Embryonic facial prominence (tissue), 1 donor: Measurements from ENCODE around the gene MTFR1L.

Experiments
- DNase-seq: peaks from one replicate; pipeline ENCODE4 v3.0.0-alpha.2; 2016; ENCODE audit errors: extremely low spot score

The MTFR1L gene

GRCh38 chr1:25819491-25820246 lies at the start of gene MTFR1L:
MTFR1L (plus strand) TSS chr1:25819954; CDS start chr1:25823105, 3,151 bp downstream.
- DNase-seq = peak; percentile 73

DNA sequence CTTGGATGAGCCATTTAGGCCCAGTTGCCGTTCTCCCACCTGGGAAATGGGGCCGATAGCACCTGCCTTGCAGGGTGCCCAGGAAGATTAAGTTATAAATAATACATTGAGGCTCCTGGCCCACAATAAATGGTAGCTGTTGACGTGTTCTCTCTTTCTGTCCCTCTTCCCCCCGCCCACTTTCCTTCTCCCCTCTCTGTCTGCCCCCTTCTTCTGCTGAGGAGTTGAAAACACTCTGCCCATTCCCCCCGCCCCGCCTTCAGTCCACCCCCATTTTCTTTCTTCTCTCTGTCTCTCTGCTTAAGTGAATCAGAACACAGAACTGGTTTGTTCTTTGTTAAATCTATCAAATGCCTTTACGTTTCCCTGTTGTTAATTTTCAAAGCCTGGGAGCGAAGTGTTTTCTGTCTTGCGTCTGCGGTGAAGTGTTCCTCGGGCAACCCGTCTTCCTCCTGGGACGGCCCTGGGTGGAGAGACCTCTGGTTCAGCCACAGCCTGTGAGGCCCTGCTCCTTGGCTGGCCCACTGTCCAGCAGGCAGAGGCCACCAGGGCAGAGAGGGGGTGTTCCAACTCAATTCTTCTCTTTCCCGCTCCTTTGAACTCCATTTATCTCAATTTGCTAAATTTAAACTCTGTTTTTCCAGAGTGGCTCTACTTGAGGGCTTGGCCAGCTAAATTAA lies 49.1 kb upstream of the MTFR1L start:
- DNase-seq = no peak

DNA sequence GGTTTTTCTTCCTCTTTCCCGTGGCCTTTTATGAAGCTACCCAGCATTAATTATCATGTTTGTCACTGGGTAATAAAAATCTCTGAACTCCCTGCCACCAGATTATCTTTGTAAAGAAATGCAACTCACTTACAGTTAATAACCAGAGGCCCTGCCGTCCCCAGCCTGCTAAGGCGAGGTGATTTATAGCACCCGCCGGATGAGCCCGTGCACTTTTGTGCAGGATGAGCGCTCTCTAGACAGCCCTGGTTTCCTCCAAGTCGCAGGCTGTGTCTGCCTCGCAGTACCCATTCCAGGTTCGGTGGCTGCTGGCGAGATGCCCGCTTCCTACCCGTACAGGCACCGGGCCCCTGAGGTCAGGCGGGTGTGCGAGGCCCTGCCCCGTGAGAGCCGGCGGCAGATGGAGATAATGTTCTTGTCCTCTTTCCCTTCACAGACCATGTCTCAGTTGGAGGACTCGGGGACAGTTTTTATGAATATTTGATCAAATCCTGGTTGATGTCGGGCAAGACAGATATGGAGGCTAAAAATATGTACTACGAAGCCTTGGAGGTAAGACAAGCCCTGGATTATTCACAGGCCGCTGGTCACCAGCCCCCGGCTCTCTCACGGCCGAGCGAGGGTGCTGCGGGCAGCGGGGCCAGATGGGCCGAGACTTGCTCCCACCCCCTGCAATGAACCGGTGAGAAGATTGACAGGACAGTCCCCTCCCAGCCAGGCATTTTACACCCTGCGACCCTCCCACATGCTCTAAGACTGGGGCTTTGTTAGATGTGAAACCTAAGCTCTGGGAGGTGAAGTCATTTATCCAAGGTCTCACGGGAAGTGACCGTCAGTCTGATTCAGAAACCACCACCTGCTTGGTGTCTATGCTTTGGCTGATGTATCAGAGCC lies 48.3 kb upstream of the MTFR1L start:
- DNase-seq = no peak

DNA sequence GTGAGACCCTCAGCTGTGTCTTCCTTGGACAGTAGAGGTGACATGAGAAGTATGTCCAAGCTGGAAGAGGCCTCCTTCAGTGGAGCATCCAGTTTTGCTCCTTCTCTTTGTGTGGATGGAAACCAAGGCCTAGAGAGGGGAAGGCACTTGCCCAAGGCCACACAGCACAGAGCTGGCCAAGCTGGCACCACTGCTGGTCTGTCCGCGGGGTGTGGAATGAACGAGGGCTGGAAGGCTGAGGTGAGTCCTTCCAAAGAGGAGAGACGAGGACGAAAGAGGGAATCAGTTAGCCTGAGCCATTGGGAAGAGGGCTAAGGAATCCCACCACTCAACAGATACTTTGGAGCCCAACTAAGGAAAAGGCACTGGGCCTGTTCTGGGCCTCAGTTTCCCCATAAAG lies 47.6 kb upstream of the MTFR1L start:
- no peak for DNase-seq

DNA sequence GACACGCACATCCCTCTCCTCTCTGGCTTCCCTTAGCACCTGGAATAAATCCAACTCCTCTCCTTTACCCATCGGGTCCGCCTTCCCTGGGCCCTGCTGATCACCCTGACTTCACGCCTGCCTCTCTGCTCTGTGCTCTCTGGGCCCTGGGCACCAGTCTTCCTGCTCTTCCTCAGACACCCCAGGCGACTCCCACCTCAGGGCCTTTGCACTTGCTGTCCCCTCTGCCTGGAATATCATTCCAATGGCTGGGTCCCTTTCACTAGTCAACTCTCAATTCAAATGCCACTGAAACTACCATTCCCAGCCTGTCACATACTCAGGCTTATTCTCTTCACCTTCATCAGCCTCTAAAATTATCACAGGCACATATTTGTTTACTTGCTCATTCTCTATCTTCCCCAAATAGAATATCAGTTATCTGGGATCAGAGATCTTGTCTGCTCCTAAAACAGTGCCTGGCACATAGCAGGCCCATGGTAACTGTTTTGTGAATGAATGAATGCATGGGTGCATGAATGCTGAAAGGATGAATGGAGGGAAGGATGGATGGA lies 47.0 kb upstream of the MTFR1L start:
- DNase-seq = no peak

DNA sequence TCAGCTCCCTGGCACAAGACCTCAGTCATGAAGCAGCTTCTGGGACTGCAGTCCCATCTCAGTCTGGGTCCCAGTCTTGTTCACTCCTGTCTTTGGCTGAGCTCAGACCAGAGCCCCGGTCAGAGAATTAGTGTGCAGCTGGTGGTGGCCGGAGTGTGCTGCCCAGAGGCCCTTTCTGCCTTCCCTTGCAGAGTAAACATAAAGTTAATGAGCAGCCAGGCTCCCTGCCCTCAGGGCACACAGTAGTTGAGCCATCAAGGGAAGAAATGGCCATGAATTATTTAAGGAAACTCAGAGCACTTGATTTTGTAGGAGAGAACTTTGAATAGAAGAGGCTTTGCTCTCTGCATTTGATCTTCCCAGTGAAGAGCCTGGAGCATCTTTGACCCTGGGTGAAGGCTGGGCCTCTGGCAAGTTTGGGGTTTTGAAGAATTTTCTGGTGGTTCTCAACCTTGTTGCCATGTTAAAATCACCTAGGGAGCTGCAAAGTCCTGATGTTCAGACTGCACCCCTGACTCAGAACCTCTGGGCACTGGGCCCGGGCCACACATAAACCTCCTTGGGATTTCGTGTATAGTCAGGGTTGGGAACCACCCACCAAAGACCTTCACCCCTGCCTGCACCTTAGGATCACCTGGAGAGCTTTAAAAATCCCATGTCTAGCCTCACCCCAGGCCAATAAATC lies 46.2 kb upstream of the MTFR1L start:
- DNase-seq = no peak

GRCh38 chr1:25774206-25774803 lies 45.4 kb upstream of the MTFR1L start:
- no peak for DNase-seq

DNA sequence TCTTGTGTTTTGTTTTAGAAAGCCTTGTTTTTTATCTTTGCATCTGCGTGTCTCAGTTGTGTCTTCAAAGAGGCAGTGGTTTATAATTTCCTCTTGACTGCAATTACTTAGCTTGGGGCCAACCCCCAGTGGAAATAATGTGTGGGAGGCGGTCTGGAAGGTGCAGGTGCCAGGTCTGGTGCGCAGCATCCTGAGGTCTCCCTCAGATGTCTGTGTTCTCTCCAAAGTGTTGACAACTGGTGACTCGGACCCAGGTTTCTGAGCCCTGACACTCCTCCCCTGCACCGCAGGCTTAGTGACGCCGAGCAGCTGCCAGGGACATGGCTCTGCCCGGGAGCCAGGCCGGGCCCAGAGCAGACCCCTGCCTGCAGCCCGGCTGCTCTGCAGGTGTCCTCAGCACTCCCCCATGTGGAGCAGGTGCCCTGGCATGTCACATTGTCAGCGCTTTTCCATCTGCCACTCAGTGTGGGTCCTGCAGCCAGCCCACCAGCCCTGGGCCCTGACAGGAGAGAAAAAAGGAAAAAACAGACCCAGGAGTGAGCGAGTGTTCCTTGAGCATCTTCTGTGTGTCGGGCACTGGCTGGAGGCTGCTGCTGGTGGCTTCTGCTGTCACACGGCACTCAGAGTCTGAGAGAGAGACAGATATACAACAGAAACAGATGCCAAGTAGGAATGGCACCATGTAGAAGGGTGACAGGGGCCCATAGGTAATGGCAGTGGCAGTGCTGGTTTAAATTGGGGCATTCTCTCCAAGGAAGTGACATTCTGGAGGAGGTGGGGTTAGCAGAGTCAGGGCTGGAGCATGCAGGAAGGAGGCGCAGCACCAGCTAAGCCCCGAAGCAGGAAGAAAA lies 44.6 kb upstream of the MTFR1L start:
- no peak for DNase-seq

DNA sequence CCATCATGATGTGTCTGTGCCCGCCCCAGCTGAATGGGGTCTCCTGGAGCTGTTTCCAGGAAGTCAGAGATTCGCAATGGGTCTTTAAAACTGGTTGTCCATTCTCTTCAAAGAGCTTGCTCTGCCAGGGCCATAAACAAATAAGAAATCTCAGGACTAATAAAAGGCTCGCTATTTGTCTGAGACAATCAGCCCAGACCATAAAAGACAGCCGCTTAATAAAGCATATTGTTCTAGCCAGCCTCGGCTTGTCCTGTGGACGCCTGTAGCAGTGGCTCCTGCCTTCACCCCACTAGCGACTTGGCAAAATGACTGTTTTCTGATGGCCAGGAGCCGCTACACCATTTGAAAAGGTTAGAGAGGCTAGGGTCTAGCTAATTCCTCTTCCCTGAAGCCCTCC lies 40.4 kb upstream of the MTFR1L start:
- no peak for DNase-seq

DNA sequence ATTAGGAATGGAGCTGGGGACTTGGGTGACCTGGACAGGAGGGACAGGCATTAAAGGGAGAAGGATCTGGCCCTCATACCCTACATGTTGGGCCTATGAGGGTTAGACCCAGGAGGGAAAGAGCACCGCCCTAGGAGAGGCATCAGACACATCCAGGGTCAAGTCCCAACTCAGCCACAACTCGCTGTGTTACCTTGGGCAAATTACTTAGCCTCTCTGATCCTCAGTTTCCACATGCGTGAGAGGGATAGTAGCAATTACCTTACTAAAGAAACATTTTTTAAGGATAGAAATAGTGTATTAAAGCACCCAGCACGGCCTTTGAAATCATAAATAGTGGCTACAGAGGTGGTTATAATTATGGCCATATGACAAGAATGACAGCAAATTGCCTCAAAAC lies 39.9 kb upstream of the MTFR1L start:
- no peak for DNase-seq

DNA sequence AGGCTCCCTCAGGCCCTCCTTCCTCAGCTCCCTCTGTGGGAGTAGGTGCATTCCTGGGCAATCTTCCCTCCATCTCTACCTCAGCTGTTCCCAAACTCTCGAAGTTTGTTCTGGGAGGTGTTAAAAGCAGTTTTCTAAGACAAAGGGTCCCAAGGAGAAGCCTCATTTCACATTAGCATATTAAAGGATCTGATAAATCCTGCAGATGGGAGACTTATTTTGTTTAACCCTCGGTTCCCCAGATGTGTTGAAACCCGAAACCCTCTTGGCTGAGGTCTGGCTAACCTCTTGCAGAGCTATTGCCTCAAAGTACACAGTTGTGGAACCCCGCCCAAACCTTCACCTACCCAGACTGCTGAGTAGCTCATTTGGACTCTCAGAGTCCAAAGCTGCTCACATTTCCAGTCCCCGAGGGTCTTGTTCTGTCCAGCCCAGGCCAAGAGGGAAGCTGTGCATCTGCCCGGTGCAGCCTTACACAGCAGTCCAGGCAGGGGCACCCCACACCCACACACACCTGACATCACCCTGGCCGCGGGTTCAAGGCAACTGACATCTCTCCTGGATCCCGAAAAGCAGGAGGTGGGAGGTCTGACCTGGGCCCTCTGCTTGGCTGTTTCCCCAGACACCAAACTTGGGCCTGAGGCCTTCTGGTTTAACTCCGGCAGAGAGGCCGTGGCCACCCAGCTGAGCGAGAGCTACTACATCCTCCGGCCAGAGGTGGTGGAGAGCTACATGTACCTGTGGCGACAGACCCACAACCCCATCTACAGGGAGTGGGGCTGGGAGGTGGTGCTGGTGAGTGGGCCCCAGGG lies 39.2 kb upstream of the MTFR1L start:
- DNase-seq = no peak

- no peak for DNase-seq
Observed at GRCh38 chr1:25781130-25781433, 38.7 kb upstream of the MTFR1L start.

DNA sequence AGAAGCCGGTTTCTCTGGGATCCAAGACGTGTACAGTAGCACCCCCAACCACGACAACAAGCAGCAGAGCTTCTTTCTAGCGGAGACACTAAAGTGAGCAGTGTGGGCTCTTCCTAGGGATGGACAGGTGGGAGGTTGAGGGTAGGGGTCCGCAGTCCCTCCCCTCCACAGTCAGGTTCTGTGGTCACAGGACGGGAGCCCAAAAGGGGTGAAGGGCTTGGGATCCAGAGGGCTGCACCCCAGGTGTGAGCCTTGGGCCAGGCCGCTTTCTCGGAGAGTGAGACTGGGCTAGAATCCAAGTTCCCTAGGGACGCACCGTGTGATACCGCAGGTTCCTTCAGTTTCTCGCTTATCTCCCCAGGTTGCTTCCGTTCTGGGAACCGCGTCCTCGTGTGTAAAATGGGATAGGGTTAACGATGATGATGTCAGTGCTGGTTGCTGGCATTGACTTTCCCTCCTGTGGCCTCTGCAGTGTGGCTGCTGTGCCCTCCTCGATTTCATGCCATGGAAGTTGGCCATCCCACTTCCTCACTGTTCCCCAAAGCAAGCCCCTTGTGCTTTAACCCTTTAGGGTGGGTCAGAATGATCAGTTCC lies 37.0 kb upstream of the MTFR1L start:
- DNase-seq = no peak

DNA sequence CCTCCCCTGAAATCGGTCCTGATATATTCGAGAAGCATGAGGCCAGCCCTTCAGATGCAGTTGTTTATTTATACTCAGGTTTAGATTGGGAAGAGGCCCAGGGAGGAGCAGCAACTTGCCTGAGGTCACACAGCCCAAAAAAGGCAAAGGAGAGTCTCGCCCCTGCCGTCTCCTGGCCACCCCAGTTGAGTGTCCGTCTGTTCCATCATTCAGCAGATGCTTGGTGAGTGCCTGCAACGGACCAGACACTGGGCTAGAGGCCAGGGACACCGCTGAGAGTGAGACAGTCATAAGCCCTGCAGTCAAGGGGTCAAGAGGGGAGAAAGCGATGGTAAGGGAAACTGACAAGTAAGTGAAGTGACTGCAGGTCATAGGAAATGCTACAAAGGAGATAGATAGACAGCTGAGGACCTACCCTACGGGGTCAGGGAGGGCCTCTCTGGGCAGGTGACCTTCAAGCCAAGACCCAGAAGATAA lies 35.1 kb upstream of the MTFR1L start:
- DNase-seq = no peak

- no peak for DNase-seq
Observed at GRCh38 chr1:25785333-25786067, 34.3 kb upstream of the MTFR1L start.

DNA sequence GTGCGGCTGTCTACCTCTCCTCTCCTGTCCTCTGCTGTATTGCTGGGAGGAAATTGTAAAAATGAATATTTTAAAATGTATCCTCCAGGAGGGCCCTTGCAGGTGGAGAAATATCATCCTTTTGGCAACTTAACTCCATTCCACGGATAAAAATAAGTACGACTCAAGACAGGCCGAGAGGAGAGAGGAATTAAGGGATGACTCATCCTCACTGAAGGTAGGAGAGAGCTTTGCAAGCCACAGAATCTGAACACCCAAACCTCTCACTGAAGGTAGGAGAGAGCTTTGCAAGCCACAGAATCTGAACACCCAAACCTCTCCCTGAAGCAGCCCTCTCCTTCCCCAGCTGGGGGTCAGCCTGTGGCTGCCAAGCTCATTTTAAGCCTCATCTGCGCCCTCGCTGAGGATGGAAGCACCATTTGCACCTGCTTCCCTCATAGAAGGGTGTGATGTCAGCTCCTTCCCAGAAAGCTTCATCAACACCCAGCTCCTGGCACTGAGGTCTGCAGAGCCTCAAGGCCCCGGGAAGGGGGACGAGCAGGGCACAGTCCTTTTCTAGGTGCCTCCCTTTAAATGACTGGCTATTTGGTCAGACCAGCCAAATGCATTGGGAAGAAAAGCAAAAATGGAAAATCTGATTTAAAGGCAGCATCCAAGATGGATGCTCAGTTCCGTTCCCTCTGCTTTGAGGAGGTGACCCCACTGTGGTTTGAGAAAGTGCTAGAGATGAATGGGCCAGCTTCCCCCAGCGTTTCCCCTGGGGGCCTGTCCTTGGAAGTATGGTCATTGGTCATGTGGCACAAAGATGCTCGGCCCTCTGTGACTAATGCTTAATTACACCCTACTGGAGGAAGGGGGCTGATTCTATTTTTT lies 32.6 kb upstream of the MTFR1L start:
- no peak for DNase-seq

DNA sequence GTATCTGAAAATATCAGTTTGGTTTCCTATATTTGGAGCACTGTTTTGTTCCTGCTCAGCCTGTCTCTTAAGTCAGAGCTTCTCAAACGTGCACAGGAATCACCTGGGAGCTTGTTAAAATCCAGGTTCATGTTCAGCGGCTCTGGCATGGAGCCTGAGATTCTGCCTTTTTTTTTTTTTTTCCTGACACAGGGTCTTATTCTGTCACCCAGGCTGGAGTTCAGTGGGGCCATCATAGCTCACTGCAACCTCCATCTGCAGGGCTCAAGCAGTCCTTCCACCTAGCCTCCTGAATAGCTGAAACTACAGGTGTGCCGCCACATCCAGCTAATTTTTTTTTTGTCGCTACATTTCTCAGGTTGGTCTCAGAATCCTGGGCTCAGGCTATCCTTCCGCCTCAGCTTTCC lies 32.0 kb upstream of the MTFR1L start:
- DNase-seq = no peak
